ENCODE measurements around the gene MTHFR.

The MTHFR gene

DNA sequence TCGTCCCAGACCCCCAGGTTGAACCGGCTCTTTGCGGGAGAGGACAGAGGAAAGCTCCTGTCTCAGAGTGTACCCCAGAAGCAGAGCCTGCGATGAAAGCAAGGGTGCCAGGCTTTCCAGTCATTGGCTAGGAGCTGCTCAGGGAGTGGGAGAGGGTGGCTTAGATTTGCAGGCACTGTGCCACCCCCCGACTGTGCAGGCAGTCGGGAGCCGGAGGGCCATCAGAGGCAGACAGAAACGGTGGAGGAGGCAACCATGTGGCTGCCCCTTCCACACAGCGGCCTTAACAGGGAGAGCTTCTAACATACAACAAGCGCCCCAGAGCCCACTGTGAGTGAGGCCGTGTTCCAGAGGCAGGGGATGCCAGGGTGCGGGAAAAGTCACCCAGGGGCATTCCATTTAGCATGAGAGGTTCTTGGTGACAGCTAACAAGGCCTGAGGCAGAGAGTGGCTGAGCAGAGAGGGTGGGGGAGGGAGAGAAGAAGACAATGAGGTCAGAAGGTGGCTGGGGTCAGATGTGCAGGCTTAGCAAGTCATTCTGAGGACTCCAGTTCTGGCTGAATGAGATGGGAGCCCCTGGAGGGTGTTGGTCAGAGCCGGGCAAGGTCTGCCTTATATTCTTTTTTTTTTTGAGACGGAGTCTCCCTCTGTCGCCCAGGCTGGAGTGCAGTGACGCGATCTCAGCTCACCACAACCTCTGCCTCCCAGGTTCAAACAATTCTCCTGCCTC lies 53.2 kb downstream of the MTHFR start:
- DNase-seq, result no peak

GRCh38 chr1:11751087-11751486 lies 54.7 kb downstream of the MTHFR start:
- no peak for DNase-seq

- DNase-seq, result no peak
Measured at GRCh38 chr1:11749996-11750395, 55.8 kb downstream of the MTHFR start.

DNA sequence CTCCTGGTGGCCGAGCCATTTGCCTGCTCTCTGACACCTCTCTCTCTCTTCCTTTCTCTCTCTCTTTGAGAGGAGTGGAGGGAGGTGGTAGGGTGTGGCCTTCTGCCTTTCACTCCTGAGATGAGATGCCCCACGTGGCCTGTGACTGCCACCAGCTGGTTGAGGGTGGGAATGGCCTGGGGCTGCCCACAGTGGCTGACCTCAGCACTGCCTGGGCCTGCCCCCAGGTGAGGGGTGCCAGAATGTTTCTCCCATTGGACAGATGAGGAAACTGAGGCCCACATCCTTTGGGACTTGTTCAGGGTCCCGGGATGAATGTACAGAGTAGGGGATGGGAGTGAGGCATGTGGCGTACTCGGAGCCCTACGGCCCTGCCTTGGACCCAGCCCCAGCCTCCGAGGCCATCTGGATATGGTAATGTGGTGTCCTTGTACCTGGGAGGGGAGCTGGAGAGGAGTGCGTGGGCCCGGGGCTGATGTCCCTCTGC lies 56.5 kb downstream of the MTHFR start:
- no peak for DNase-seq

GRCh38 chr1:11748294-11749202 lies 57.2 kb downstream of the MTHFR start:
- DNase-seq, result no peak

DNA sequence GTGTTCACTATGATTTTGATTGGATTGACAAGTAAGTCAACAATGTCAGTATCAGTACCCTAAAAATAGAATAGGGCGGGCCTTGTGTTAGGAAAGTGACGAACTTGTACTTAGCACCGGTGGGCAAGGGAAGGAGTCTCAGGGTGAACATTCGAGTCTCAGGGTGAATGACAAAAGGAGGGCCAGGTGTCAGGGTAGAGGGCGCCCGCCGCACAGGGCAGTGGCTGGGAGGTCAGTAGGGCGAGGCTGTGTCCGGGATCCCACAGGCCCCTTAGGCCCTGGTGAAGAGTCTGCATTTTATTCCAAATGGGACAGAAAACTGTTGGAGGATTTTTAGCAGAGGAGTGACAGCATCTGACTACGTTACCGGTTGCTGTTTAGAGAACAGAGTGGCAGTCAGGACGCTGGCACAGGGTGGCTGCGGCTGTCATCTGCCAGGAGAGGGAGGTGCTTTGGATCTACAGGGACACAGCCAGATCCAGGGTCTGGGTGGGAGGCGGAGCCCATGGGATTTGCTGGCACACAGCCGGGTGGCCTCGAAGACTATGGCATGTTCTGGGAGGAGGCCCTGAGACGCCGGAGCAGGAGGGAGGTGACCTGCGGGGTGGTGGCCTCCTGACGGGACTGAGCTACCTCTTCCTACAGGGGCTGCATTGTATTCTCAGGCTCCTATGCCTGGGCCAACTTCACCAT lies 58.8 kb downstream of the MTHFR start:
- DNase-seq, result no peak

- DNase-seq, result no peak
Measured at GRCh38 chr1:11746092-11746491, 59.7 kb downstream of the MTHFR start.

GRCh38 chr1:11744287-11744686 lies 61.5 kb downstream of the MTHFR start:
- no peak for DNase-seq

DNA sequence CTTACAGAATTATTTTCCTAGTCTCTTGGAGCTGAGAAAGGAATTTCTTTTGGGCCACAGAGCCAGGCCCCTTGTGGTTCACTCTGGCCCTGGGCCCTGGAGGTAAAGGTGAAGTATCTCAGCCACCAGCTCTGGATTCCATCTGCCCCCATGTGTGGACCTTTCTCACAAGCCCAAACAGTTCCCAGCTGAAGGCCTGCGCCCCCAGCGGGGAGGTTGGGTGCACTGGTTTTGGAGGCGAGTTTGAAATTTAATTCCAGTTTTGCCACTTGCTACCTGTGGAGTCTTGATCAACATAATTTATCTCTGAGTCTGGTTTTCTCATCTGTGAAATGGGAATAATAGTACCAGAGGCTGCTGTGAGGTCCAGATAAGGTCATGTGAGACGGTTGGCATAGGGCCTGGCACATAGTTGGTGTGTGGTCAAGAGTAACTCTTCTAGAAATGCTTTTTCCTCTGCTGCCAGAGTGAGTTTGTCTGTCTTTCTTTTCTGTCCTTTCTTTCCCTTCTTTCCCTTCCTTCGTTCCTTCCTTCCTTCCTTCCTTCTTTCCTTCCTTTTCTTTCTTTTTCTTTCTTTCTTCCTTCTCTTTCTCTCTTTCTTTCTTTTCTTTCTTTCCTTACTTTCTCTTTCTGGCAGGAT lies 63.7 kb downstream of the MTHFR start:
- DNase-seq, result no peak

- DNase-seq, result no peak
Measured at GRCh38 chr1:11741482-11741881, 64.3 kb downstream of the MTHFR start.

GRCh38 chr1:11740258-11741192 lies 65.2 kb downstream of the MTHFR start:
- DNase-seq, result no peak

GRCh38 chr1:11738783-11739182 lies 67.0 kb downstream of the MTHFR start:
- no peak for DNase-seq

- DNase-seq, result no peak
Measured at GRCh38 chr1:11738096-11738495, 67.7 kb downstream of the MTHFR start.

DNA sequence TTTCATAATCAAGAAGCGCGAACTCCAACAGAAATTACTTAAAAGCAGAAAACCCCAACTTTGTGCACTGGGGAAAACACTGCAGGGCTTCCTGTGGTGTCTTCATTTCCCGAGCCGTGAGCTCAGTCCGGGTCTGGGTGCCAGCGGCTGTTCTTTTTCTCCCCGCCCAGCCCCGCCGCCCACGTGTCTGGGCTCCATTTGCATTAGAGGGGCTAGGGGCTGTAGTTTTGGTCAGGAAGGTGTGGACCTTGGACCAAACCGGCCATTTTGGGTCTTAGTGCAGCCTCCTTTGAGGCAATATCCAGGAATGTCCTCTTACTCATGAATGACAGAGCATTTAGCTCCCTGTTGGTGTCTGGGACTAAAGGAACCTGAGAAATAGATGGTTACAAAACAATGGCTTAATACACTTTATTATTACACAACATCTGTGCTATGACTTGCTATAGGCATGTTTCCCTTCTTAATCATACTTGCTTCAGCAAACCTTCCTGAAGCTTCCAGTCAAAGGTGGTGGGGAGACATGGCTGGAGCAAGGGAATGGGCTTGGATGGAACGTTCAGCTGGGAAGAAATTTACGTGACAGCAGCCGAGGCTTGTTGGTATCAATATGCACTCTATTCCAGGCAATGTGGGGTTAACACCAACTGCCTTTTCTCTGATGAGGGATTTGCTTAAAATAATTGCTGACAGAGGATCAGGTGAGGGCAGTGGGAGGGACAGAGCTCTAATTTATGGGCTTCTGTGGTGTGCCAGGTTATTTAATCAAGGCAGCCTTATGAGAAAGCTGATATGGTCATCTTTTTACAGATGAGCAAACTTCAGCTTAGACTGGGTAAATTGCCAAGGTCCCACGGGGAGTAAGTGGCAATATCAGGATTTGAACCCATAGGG lies 68.8 kb downstream of the MTHFR start:
- peak; percentile 23 for DNase-seq

DNA sequence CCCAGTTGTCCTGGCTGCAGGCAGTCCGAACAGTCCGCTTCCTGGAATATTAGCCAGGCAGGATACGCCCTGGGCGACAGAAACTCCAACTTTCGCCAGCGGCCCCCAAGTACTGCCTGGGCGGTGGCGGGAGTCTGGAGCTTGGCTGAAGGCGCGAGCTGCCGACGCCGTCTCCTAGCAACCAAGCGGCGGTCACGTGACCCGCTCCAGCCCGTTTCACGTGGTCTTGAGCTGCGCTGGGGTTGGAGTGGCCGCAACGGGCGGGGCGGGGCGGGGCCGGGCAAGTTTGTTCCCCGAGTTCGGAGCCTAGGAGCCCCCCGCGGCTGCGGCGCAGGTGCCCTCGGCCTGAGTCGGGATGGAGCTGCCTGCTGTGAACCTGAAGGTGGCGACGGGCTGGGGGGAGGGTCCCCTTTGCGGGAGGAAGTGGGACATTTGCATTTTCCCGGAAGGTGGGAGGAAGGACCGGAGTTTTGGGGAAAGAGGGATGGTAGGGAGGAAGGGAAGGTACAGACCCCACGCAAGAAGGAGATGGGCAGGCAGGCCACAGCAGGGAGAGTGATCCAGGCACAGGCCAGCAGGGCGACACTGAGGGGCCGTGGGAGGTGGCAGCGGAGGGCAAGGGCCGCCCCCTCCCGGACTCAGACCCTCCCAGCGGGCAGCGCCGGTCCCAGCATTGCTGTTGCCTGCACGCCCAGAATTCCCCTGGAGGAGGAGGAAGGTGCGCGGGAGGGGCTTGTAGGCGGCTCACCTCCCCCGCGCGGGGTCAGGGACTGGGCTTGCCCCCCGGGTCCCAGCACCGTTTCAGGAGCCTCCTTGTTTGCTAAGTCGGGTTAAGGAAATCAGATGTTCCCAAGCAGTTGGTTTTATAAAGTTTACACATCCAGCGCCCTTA lies 69.7 kb downstream of the MTHFR start, which contains the start of gene AGTRAP:
Gene AGTRAP, plus strand, starts transcription at position 283 of the 892 bp plus-strand sequence. Its CDS starts 73 bp downstream, at position 356.
- peak; percentile 86 for DNase-seq
